AG20443 (cell line): Measurements from ENCODE around the gene EFCAB14.
"Not testable (repeated sequence)": the region's sequence is repeated elsewhere in the genome, so short reads cannot be mapped to it uniquely, and the experiment has no call there.

Source experiments
- DNase-seq: peaks from one replicate; pipeline ENCODE4 v3.0.0; 2012; ENCODE audit warnings: low spot score, mixed read lengths

EFCAB14 gene

DNA sequence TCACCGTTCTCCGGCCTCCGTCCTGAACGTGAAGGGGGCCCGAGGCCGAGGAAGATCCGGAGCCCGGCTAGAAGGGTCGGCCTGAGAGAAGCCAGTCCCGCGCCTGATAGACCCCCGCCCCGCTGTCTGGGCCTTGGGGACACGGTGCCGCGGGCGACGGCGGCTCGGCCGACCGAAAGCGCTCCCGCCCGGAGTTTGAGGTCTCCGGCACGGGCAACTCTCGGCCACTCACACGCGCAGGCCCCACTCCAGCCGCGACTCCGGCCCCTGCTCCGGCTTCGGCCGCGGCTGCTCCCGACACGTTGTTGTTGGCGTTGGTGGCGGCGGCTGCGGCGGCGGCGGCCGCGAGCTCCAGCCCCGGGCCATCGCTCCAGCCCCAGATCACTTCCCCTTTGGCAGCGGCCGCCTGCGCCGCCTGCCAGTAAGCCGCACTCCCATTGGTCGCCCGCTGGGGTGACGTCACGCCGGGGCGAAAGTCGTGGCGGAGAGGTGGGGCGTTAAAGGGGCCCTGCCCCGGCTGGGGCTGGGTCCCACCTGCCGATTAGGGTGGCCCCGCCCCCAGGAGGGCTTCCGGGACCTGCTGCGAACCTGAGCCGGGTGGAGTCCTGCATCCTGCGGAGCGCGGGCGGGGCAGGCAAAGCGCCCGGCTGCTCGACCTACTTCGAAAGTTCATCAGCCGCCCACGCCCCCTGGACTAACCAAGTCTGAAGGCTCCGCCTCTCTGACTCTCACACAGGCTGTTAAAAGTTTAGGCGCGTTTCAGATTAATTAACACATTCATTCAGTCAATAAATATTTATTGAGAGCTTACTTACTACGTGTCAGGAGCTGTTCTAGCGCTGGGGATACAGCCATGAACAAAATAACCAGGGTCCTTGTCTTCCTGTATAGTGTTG lies at the start of gene EFCAB14:
Gene EFCAB14 (minus strand): TSS at position 388 of the 896 bp plus-strand sequence. CDS start 1,027 bp downstream, outside the sequence.
- peak; percentile 98 for DNase-seq

GRCh38 chr1:46768445-46768844 lies 49.5 kb upstream of the EFCAB14 start:
- no peak for DNase-seq

DNA sequence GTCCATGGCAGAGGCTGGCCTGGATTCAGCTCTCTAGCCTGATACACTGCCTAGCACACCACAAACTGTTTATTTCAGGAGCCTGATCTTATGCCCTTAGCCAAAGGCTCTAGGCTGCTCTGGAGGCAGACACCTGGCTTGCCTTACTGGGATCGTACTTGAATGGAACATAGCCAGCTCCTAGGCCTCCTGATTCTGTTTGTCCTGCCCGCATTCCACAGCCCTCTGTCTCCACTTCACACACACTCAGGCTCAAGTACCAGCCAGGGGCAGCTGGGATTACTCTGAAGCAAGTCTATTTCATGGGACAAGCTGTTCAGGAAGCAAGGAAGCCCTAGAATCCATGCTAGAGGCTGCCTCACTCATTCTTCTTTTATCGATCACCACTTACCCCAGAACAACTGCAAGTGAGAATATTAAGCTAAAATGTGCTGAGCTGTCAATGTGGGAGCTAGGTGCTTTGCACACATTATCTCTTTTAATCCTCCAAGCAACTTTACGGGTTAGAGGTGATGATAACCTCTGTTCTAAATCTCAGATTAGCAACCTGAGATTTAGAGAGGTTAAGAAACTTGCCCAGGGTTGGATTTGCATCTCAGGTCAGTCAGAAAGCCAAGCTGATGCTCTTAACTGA lies 48.9 kb upstream of the EFCAB14 start:
- no peak for DNase-seq

GRCh38 chr1:46764402-46764801 lies 45.5 kb upstream of the EFCAB14 start:
- DNase-seq: no peak

DNA sequence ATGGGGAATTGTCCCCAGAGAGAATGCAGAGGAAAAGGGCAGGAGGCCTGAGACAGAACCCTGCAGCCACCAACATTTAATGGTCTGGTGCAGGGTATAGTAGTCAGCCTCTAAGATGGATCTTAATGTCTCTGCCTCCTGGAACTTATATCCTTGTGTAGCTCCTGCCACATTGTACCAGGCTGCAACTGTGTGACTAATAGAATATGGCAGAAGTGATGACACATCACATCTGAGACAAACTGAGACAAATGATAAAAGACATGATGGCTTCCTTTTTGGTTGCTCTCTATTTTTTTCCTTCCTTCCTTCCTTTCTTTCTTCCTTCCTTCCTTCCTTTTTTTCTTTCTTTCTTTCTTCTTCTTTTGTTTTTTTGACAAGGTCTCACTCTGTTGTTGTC lies 42.8 kb upstream of the EFCAB14 start:
- no peak for DNase-seq

GRCh38 chr1:46760558-46761166 lies 41.7 kb upstream of the EFCAB14 start:
- no peak for DNase-seq

GRCh38 chr1:46757956-46758528 lies 39.1 kb upstream of the EFCAB14 start:
- no peak for DNase-seq

DNA sequence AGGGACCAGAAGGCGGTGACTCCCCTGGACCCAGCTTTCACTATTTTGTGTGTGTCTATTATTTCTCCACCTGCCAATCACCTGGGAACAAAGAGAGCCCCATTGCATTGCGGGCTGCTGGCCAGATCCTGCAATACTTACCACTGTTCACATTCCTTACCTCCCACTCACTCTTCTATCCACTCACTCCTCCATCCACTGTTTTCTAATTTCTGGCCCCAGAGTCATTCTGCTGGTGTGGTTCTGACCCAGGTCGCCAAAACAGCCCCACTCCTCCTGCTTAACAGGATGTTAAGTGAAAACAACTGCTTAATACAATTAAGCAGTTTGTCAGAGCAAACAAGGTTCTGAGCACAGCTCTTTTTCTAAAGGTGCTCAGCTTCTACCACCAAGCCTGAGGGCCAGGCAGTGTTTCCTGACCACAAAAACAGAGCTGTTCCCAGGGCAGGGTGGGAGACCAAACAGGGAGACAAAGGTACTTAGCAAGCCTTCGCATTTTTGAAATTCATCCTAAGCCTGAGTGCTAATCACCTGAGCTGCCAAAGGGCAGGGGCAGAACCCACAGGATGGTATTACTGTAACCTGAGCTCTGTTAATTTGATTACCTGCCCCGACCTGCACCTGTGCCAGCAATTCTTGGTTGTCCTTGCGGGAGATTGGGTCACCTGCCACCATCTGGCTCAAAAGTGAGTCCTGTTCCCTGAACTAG lies 38.5 kb upstream of the EFCAB14 start:
- DNase-seq: no peak

GRCh38 chr1:46755121-46755520 lies 36.2 kb upstream of the EFCAB14 start:
- no peak for DNase-seq

DNA sequence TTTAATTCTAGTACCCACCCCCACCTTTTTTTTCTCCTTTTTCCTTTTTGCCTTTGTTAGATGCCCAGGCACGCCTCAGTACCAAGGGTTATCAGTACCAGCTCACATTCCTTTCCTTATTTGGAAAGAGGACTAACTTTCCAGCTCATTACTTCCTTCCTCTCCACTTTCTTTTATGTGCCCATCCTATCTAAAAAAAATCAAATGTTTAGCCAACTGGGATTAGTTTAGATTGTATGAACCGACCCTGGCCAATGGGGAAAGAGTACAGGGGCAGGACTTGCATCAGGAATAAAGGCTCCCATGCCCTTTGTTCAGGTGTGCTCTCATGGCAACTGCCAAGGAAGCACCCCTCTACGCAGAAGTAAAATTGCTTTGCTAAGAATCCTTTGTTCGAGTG lies 35.8 kb upstream of the EFCAB14 start:
- DNase-seq: not testable (repeated sequence)

DNA sequence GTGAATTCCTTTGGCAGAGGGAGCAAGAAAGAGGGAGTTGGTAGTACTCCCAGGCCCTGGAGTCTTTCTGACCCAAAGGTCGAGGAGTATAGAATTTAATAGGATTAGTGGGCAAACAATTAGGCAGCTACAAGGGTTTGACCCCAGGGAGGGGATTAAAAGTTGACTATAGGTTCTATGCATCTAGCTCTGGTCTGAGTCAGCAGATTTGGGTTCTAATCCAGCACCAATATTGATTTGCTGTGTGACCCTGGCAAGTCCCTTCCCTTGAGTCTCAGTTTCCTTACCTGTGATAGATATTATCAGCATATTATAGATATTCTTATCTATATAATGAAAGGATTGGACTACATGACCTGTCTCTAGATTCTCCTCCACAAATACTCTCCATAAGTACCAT lies 35.1 kb upstream of the EFCAB14 start:
- no peak for DNase-seq

DNA sequence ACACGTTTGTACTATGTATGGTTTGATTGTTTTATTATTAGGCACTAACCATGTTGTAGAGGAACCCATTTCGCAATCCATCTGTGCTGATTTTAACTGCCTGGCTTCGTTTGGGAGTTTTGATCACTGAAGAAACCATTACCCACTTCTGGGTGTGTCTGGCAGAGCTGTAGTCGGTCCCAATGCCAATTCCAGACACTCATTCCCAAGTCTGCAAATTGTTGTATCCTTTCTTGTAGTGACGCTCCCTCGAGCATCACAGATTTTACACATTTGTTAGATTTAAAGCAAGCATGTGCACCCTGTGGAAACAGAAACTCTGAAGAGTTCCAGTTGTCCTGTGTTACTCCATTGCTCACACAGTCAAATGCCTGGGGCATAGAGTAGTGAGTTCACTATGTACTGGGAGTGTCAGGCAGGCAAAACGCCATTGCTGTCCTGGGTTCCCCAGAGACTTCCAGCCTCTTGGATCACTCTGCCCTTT lies 31.0 kb upstream of the EFCAB14 start:
- no peak for DNase-seq

DNA sequence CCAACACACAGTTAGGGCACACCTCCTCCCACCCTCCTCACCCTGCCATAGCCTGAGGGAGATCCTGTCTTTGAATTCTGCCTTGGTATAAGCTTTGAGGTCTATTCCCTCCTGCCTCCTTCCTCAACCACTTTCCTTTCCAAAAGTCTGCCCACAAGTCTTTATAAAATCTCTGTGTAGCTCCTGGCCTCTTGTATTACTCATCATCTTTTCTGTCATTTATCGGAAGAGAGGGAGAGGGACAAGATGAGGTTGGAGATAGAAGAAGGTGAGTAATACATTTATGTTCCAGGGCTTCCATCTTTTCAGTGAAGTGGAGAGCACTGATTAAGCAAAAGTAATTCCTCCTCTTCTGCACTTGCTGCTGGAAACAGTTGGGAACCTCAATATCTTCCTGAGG lies 30.5 kb upstream of the EFCAB14 start:
- no peak for DNase-seq

GRCh38 chr1:46747683-46748288 lies 28.9 kb upstream of the EFCAB14 start:
- DNase-seq: peak; percentile 78

DNA sequence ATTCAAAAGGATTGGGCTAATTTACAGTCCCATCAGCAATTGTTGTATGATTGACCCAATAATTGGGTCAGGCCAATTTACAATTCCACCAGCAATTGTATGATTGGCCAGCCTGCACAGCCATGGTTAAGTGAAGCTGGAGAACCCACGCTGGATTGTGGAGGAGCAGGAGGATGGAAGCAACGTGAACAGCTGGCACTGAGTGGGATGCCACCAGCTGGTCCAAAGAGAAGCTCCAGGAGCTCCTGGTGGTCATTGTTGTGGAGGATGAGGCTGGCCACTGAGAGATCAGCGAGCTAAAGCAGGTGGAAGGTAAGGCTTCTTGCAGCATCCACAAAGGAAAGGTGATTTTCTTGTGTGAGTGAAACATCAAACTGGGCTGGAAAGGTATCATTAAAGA lies 23.2 kb upstream of the EFCAB14 start:
- no peak for DNase-seq

DNA sequence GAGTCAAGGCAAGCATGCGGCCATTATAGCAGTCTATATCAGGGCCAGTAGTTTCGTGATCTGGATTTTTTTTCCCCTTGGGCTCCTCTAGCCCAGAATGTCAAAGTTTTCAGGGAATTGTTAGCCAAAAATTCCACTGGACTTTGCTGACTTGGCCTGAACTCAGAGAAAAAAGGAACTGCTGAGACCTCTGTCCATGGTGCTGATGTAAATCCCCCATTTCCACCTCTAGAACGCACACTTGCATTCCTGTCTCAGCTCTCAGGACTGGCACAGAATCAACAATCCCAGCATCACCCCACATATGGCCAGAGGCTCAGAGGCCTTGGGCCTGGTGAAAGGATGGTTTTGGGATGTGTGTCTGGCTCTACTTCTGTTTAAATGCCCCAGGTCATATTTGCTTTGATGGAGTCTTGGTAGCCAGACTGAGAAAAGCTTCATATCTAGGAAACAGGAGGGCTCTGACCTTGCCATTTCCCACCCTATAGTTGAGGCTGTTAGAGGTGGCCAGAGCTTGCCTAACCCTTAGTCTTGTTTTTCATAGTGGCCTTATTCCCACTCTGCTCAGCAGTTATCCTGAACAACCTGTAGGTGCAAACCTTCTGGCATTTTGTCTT lies 16.9 kb upstream of the EFCAB14 start:
- DNase-seq: peak; percentile 70

GRCh38 chr1:46728327-46728873 lies 9.5 kb upstream of the EFCAB14 start:
- DNase-seq: not testable (repeated sequence)

GRCh38 chr1:46725736-46726108 lies 6.8 kb upstream of the EFCAB14 start:
- DNase-seq: no peak

GRCh38 chr1:46724991-46725735 lies 6.2 kb upstream of the EFCAB14 start:
- peak; percentile 78 for DNase-seq

DNA sequence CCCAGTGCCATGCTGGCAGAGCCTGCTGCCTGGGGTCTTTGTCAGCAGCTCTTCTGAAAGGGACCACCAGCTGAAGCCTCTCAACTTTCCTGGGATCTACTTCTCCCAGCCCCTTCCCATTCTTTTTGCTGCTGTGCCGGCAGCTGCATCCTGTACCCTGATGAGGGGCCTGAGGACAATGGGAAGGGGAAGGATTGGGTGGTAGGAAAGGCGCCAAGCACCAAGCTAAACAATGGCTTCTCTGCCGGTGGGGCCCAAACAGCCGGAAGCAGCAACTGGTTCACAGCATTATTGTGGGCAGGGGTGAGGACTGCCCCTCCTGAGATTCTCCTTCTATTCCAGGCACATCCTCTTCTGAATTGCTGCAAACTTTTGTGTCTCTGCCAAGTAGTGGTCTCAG lies 5.0 kb upstream of the EFCAB14 start:
- DNase-seq: no peak
